ENCODE measurements around the gene SLCO6A1.

The SLCO6A1 gene

GRCh38 chr5:102341681-102342288 lies 157.0 kb downstream of the SLCO6A1 start:
- H3K9ac ChIP-seq (ENCODE audit: low read depth, low read length), result no peak overlapping the region
- H3K36me3 ChIP-seq (ENCODE audit: control insufficient read depth, insufficient read depth, low read length), result no peaks in the 10 kb centered on the region
- H3K4me3 ChIP-seq (ENCODE audit: low read depth, low read length), result no peak overlapping the region
- no peaks in the 10 kb centered on the region for H3K9me3 ChIP-seq (ENCODE audit: control insufficient read depth, insufficient read depth, low read length)
- H3K27ac ChIP-seq (ENCODE audit: low read depth, low read length), result no peak overlapping the region
- no peaks in the 10 kb centered on the region for H3K4me1 ChIP-seq (ENCODE audit: control insufficient read depth, insufficient read depth, low read length)
- H3K27me3 ChIP-seq (ENCODE audit: control insufficient read depth, insufficient read depth, low read length), result peaks cover 18% of the 10 kb centered on the region

GRCh38 chr5:102324714-102325113 lies 174.1 kb downstream of the SLCO6A1 start:
- H3K9ac ChIP-seq (ENCODE audit: low read depth, low read length), result no peak overlapping the region
- no peak overlapping the region for H3K27ac ChIP-seq (ENCODE audit: low read depth, low read length)
- no peaks in the 10 kb centered on the region for H3K4me1 ChIP-seq (ENCODE audit: control insufficient read depth, insufficient read depth, low read length)
- H3K4me3 ChIP-seq (ENCODE audit: low read depth, low read length), result no peak overlapping the region
- no peaks in the 10 kb centered on the region for H3K36me3 ChIP-seq (ENCODE audit: control insufficient read depth, insufficient read depth, low read length)
- no peaks in the 10 kb centered on the region for H3K9me3 ChIP-seq (ENCODE audit: control insufficient read depth, insufficient read depth, low read length)
- H3K27me3 ChIP-seq (ENCODE audit: control insufficient read depth, insufficient read depth, low read length), result no peaks in the 10 kb centered on the region

Measured in HUES48 (cell line).